HUDEP-2 (cell line): Measurements from ENCODE around the gene PIGO.

ENCODE experiments used
- DNase-seq, 76 experiments: peaks; one replicate each; lab custom pipeline; 2025; ENCODE audit not compliant: unreplicated experiment in 76 of 76; lab: John Stamatoyannopoulos, UW

PIGO gene

GRCh38 chr9:35107297-35108290 lies 11.2 kb upstream of the PIGO start:
- DNase-seq: peak in 3 of 76 experiments; percentile 3 to 15 (median 13)

- no peak for DNase-seq
Measured at GRCh38 chr9:35106343-35106730, 9.9 kb upstream of the PIGO start.

- no peak for DNase-seq
Measured at GRCh38 chr9:35105571-35106342, 9.4 kb upstream of the PIGO start.

- DNase-seq: no peak
Measured at GRCh38 chr9:35105126-35105525, 8.7 kb upstream of the PIGO start.

GRCh38 chr9:35104586-35104985 lies 8.2 kb upstream of the PIGO start:
- DNase-seq: no peak

- no peak for DNase-seq
Measured at GRCh38 chr9:35103660-35104191, 7.3 kb upstream of the PIGO start.

GRCh38 chr9:35102769-35103659 lies 6.6 kb upstream of the PIGO start, which contains the start of gene STOML2:
STOML2 (minus strand) TSS chr9:35103131; CDS start chr9:35103094, 37 bp downstream.
- peak in 75 of 76 experiments; percentile 34 to 95 (median 86) for DNase-seq

GRCh38 chr9:35102465-35102768 lies 6.0 kb upstream of the PIGO start:
- peak in 2 of 76 experiments; percentile 6 to 11 for DNase-seq

GRCh38 chr9:35097573-35097972 lies 1.2 kb upstream of the PIGO start:
- DNase-seq: no peak

GRCh38 chr9:35091536-35091935 lies 4.9 kb downstream of the PIGO start:
- no peak for DNase-seq

- no peak for DNase-seq
Measured at GRCh38 chr9:35089434-35089833, 7.0 kb downstream of the PIGO start.

- no peak for DNase-seq
Measured at GRCh38 chr9:35085078-35085477, 11.3 kb downstream of the PIGO start.

GRCh38 chr9:35079426-35080341 lies 16.7 kb downstream of the PIGO start, which contains the start of gene FANCG:
FANCG (minus strand) TSS chr9:35079942; CDS start chr9:35079524, 418 bp downstream.
- DNase-seq: peak in 74 of 76 experiments; percentile 19 to 89 (median 79)

- DNase-seq: peak in 1 of 76 experiments; percentile 7
Measured at GRCh38 chr9:35079041-35079425, 17.4 kb downstream of the PIGO start.

- DNase-seq: no peak
Measured at GRCh38 chr9:35078066-35078465, 18.3 kb downstream of the PIGO start.

GRCh38 chr9:35076848-35077247 lies 19.5 kb downstream of the PIGO start:
- no peak for DNase-seq

- no peak for DNase-seq
Measured at GRCh38 chr9:35075358-35075757, 21.0 kb downstream of the PIGO start.

- no peak for DNase-seq
Measured at GRCh38 chr9:35074791-35075190, 21.6 kb downstream of the PIGO start.

GRCh38 chr9:35074141-35074540 lies 22.2 kb downstream of the PIGO start:
- no peak for DNase-seq
